HG03280 (cell line): ENCODE measurements around the gene ALG3.
A peak's percentile ranks its signal among the peaks of the same experiment; 100 is the strongest.

Experiments used
- ATAC-seq: cut with Tn5 transposase; IDR thresholded peaks from one replicate; pipeline ENCODE4 v1.9.1; 2021; ENCODE audit warnings: mild to moderate bottlenecking, moderate library complexity; ENCODE audit not compliant: unreplicated experiment

The ALG3 gene

GRCh38 chr3:184260724-184261269, 12.0 kb upstream of the ALG3 start:
- ATAC-seq, result no peak

- ATAC-seq, result no peak
Measured at GRCh38 chr3:184259878-184260723, 11.3 kb upstream of the ALG3 start.

DNA sequence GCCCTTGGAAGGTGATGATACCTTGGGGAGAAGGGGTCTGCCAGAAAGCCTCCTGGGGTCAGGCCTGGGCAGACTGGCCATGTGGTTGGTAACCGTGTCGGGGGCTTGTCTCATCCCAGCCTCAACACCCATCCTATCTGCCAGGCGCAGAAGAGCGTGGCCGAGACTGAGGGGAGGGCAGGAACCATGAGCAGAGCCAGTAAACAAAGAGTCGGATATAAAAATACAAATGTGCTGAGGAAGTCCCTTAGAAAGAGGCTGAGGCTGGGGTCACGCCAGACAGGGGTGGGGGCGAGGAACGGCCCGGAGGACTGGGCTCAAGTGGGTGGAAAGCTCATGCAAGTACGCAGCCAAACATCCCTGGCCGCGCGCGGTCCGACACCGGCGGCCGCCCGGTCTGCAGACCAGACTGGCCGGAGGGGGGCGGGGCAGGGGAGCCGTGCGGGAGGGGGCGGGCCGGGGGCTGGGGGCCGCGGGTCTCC, 10.7 kb upstream of the ALG3 start:
- ATAC-seq, result no peak

- ATAC-seq, result no peak
Measured at GRCh38 chr3:184258926-184259325, 10.2 kb upstream of the ALG3 start.

DNA sequence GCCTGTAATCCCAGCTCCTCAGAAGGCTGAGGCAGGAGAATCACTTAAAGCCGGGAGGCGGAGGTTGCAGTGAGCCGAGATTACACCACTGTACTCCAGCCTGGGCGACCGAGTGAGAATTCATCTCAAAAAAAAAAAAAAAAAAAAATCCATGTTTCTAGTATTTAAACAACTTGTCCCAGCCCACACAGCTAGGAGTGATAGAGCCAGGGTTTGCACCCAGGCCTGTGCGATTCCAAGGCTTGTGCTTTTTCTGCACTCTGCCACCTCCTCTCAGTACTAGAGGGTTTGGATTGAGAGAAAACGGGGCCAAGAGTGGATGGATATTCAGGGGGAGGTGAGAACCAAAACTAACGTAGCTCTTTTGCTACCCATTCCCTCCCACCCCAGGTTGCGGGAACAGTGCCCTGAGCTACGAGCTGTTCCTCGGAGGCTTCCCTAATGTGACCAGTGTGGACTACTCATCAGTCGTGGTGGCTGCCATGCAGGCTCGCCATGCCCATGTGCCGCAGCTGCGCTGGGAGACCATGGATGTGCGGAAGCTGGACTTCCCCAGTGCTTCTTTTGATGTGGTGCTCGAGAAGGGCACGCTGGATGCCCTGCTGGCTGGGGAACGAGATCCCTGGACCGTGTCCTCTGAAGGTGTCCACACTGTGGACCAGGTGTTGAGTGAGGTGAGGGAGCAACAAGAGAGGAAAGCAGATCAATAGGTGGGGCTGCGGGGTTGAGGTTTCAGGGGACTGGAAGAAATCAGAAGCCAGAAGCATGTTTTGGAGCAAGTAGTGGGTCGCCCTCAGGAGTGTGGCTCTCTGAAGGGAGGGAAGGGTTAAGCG, 8.5 kb upstream of the ALG3 start:
- ATAC-seq, result no peak

GRCh38 chr3:184255291-184256039, 6.7 kb upstream of the ALG3 start:
- ATAC-seq, result no peak

- peak; percentile 65 for ATAC-seq
Measured at GRCh38 chr3:184250167-184250828, 1.5 kb upstream of the ALG3 start.

GRCh38 chr3:184249412-184250166, 827 bp upstream of the ALG3 start, which contains the start of gene EEF1AKMT4:
EEF1AKMT4 (plus strand) TSS chr3:184249672; CDS start chr3:184249695, 23 bp downstream.
- ATAC-seq, result peak; percentile 90

GRCh38 chr3:184242297-184242685, 6.5 kb downstream of the ALG3 start:
- ATAC-seq, result no peak

- no peak for ATAC-seq
Measured at GRCh38 chr3:184241447-184242296, 7.1 kb downstream of the ALG3 start.

GRCh38 chr3:184241141-184241446, 7.7 kb downstream of the ALG3 start:
- no peak for ATAC-seq

- no peak for ATAC-seq
Measured at GRCh38 chr3:184240384-184241140, 8.2 kb downstream of the ALG3 start.

GRCh38 chr3:184239708-184240107, 9.1 kb downstream of the ALG3 start:
- ATAC-seq, result no peak

GRCh38 chr3:184239221-184239620, 9.5 kb downstream of the ALG3 start:
- ATAC-seq, result no peak

- no peak for ATAC-seq
Measured at GRCh38 chr3:184238246-184238818, 10.4 kb downstream of the ALG3 start.

DNA sequence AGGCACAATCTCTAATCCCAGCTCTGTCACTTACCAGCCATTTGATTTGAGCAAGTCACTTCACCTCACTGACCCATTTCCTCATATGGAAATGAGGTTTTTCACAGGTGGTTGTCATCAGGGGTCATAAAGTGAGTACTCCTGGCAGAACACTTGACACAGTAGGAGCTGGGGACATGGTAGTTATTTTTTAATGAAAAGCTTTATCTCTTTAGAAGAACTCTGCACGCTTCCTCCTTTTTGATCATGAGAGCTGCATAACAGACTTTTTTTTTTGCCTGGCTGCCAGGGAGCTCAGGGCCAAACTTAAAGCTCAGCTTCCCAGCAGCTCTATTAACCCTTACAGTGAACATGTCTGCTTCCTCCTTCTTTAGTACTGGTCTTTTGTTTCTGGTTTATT, 11.0 kb downstream of the ALG3 start:
- ATAC-seq, result no peak

DNA sequence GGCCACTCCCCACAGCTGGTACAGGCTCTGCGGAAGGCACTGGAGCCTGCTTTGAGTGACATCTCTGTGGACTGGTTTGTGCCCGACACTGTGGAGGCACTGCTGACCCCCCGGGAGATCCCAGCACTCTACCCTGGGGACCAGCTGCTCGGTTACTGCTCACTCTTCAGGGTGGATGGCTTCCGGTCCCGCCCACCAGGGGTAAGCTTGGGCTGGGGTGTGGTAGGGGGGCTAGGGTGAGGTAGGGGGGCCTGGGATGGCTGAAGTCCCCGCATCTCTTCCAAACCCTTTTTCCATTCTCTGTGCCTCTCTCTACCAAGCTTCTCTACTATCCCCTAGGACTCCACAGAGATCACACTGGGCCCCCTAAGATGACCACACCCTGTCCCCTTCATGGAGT, 11.6 kb downstream of the ALG3 start:
- no peak for ATAC-seq

DNA sequence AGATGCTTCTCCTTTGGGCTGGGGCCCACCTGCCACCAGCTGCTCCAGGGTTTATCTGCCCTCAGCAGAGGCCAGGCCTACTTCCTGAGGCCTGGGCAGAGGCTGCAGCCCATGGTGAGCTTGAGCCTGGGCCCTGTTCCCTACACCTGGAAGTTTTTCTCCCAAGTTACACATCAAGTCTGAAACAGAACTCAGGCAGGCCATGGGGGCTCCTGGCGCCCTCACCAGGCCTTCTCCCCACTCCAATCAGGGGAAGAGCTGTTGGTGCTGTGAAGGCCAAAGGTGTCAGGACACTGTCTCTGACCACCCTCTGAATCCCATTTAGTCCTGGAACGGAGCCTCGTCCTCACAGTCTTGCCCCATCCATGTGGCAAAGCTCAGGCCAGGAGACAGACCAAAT, 12.1 kb downstream of the ALG3 start:
- no peak for ATAC-seq
